ENCODE measurements around the gene PSMD13.

DNA sequence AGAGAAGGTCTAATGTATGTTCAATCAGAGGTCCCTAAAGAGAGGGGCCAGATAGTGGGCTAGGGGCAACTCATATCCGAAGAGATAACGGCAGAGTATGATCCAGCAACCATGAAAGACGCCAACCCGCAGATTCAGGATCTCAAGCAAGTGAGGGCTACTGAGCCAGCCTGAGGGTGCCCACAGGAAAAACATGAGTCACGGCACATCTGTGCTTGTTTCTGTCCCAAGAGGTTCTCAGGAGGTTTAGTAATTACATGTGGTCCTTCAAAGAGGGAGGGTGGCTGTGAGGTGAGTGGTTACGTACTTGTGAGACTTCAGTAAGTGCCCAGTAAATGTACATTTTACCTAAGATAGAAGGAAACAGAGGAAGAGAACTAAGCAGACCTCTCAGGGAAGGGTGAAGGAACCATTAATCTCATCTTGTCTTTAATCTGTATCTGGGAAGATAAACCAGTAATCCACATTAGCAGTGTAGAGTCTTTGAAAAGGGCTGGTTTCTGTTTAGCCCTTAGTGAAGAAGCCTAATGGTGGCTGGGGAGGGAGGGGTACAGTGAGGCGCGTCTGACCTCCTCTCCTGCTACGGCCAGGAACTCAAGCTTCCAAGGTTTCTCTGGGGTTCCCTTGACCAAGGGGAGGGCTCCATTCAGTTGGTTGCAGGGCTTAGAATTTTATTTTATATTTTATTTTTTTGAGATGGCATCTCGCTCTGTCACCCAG lies 10.9 kb upstream of the PSMD13 start:
- TF ChIP-seq, protein P1, sequence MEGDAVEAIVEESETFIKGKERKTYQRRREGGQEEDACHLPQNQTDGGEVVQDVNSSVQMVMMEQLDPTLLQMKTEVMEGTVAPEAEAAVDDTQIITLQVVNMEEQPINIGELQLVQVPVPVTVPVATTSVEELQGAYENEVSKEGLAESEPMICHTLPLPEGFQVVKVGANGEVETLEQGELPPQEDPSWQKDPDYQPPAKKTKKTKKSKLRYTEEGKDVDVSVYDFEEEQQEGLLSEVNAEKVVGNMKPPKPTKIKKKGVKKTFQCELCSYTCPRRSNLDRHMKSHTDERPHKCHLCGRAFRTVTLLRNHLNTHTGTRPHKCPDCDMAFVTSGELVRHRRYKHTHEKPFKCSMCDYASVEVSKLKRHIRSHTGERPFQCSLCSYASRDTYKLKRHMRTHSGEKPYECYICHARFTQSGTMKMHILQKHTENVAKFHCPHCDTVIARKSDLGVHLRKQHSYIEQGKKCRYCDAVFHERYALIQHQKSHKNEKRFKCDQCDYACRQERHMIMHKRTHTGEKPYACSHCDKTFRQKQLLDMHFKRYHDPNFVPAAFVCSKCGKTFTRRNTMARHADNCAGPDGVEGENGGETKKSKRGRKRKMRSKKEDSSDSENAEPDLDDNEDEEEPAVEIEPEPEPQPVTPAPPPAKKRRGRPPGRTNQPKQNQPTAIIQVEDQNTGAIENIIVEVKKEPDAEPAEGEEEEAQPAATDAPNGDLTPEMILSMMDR (IDR thresholded peaks at IDR 0.05): no peak
- TF ChIP-seq EP300 (IDR thresholded peaks at IDR 0.05): no peak
- TF ChIP-seq POLR2AphosphoS5 (IDR thresholded peaks at IDR 0.05): no peak
- no peak for TF ChIP-seq POLR2A (IDR thresholded peaks at IDR 0.05)
